Germinal center (tissue), 1 donor: Measurements from ENCODE around the gene TTC28.

Source experiments
- DNase-seq: peaks from one replicate; pipeline ENCODE4 v3.0.0; 2012; ENCODE audit warnings: mixed read lengths, low spot score

The TTC28 gene

DNA sequence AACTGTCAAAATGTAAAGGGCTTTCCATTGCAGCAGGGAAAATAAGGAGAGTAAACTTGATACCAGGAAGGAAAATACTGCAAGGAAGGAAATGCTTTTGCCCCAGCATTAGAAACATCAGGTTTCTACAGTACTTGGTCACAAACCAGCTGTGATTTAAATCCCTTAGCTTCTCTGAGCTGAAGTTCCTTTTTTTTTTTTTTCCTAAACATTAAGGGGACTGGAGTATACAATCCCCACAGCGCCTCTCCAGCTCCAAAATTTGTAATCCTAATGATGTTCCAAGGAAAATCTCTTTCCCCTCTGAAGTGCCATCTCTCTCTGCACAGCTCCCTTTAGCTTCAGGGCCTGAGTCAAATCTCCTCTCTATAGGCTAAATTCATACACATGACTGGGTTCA lies 540.1 kb downstream of the TTC28 start:
- DNase-seq = no peak

DNA sequence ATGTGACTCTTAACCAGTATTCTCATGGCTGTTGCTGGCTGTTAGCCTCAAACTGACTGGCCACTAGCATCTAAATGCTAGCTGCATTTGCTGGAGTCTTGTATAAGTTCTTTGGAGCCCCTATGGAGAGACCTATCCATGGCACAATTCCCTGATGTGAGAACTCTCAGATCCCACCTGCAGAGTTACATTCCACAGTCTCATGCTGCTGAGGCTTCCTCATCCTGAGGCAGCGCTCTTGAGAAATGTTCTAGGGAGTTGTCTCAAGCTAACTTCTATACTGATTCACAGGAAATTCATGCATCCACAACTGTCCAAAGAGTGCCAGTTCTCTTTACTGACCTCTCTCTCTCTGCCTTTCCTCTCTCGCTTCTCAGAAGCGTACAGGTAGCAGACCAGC lies 542.6 kb downstream of the TTC28 start:
- DNase-seq = no peak

DNA sequence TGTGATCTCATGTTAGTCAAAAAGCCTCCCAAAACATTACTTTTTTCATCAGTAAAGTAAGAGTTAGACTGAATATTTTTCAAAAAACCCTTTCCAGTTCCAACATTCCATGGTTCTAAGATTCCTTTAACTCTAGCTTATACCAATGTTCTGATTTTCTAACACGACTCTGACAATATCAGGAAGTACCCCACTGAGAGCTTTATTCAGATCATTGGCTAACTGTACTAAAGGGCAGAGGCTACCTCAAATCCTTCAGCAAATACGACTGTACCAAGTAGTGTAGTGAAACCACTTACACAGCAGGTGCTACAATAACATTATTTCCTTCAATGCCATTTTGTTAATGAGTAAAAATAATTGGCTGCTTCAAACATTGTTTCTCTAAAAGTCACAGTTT lies 547.2 kb downstream of the TTC28 start:
- DNase-seq = no peak

DNA sequence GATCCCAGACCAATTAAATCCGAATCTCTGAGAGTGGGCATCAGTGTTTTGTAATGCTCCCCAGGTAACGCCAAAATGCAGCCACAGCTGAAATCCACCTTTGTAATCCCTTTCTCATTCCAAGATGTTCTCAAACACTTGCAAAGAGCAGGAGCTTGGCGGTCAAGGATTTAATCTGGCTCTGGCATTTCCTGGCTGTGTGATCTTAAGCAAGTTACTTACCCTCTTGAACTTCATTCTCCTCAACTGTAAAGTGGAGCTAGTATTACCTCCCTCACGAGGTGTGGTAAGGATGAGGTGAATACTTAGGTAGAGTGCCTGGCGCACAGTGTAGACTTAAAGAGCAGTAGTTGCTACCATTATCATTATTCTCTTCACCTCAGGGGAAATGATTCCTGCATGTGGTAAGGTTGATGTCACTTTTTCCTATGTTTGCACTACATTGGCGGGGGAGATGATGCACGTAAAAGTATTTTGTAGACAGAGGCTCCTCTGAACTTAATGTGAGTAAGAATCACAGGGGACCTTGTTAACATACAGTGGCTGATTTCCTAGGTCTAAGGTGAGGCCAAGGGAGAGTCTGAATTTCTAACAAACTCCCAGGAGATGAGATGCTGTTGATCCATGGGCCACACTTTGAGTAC lies 550.2 kb downstream of the TTC28 start:
- DNase-seq = no peak

DNA sequence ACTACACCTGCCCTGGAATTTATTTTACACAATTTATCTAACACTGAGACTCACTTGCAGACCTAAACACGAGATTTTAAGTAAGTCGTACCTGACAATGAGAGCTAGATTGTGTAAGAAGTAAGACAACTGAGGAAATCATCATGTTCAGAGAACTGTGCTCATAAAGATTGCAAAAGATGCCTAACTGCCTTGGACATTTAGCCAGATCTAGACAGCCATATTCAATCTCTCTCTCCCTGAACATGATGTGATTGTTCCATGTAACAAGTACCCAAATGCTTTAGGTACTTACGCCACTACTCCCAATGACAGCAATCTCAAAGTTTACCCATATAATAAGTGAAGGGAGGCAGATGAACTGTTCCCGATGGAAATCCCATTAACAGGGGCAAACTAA lies 550.8 kb downstream of the TTC28 start:
- DNase-seq = no peak

DNA sequence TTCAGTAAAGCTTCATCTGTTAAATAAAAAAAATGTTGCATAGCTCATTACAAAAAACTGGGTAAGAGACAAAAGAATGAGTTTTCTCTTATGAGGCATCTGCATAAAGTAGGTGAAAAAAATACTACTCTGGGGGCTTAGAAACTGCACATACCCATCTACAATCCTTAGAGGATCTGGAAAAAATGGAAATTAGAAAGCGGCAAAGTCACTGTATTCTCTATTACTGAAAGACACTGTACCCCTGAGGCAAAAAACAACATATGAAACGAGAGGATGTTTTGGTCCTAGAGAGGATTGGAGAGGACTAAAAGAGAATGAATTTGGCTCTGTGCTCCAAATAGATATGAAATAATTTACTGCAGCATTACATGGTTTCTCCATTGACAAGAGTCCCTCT lies 553.8 kb downstream of the TTC28 start:
- DNase-seq = no peak

DNA sequence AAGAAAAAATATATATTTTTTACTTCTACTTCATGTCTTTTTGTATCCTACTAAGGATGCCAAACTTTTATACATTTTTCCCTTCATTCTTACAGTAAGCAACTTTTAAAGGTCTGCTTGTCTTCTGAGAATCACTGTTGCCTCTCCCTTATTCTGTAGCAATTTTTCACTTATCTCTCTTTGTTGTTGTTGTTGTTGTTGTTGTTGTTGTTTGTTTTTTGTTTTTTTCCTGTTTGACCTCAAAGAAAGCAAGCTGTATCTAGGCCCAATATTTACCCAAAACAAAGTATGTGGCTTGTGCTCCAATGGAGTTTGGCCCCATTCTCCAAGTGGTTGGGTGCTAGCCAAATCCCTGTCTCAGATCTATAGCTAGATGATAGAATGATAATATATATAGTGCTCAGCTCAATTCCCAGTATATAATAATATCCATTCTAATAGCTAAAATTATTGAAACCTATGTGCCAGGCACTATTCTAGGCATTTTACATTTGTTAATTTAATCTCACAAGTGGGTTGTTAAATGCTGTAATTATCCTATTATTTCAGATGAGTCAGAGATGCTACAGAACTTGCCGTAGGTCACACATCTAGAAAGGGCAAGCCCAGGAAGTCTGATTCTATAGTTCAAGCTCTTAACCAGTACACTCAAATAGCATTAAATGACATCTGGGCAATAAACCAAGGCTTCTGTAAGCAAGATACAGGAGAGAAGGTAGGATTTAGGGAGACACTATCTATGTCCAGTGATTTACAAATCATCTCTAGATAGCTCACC lies 555.5 kb downstream of the TTC28 start:
- DNase-seq = no peak

DNA sequence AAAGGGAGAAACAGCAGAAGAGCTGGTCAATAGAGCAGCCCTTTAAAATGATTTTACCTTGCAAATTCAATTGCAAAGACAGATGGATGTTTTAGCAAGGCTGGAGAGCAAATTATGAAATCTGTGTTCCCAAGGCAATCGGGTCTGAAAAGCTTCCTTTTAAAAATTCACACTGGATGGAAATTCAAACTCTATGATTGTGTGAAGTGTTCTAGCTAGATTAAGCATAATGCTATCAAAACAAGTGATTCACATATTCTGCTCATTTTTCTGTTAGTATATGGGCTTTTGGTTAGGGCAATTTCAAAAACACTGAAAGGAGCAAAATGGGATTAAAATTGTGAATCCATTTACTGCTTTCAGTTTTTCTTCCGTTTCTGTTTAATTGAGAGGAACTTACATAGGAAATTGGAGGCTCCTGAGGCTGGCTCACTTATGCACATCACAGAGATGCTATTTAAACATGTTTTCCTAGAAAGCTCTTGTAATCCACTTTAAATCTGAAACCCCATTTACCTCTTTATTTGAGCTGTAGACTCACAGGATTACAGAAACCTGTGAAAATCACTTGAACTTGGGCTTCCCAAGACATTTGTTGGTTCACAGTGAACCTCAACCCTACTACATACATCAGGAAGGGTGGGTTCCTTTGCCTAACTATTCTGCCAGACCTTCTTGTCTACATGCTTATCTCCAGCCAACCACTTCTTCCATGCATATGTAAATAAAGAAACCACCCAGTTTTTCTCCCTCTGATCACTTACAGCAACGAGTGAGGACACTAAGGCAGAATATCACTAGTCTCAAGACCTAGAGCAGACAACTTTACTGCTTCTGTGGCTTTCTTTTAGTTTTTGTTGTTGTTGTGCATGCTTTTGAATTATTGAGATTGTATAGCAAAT lies 558.7 kb downstream of the TTC28 start:
- DNase-seq = no peak

DNA sequence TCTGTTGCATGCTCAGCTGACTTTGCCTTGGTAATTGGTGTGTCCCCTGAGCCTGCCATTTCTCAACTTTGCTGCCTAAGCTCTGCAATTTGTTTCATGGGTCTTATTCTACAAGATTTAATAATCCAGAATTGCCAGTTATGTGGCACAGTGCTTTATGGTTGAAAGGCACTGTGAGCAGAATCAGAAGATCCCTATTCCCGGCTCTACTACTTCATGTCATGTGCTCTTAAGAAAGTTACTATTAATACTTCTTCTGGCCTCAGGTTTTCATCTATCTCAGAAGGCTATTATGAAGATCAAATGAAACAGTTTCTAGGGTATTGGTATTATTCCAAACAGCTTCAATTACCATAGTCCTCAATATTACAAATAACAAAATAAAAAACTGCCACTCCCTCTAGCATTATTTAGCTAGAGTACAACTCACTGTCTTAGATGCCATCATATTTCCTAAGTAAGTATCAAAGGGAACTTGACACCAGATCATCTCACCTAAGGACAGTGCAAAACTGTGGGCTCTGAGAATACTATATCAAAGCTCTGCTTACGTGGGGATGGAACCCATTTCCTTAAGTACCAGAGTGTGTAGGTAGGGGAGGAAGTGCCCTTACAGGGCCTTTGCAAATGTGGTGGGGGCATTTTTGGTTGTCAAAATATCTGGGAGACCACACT lies 560.5 kb downstream of the TTC28 start:
- DNase-seq = no peak

DNA sequence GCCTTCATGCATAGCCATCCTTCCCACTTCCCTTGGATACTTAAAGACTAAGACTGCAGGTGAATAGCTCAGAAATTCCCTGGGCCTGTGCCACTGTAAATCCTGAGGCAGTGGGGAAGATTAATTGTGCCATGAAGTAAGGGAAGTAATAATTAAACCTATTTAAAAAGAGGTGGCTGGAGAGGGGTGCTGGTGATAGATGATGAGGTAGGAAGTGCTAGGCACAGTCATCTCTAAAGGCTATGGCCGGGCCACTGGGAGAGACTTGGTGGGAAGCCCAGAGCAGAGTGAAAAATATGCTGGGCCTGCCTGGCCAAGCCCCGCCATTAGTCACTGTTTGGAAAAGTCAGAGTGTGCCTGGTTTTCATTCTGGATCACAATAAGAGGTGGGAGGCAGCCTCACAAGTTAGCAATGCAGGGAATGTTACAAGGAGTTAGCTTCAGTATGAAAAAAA lies 563.4 kb downstream of the TTC28 start:
- DNase-seq = no peak

DNA sequence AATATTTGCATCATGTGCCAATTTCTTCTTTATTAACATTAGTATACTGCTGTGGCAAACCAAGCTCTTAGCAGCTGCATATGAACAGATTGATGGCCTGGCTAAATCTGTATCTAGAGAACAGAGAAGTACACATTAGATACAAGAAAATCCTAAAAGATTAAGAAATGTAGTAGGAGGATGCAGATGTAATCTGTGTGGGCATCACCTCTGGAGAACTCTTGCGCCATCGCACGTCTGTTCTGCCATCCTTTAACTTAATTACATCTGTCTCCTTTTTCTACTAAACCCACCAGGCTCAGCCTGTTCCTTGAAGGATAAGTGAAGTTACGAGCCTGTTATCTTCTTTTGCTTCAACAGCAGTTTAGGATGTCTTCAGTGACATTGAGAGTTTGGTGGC lies 564.2 kb downstream of the TTC28 start:
- DNase-seq = no peak

DNA sequence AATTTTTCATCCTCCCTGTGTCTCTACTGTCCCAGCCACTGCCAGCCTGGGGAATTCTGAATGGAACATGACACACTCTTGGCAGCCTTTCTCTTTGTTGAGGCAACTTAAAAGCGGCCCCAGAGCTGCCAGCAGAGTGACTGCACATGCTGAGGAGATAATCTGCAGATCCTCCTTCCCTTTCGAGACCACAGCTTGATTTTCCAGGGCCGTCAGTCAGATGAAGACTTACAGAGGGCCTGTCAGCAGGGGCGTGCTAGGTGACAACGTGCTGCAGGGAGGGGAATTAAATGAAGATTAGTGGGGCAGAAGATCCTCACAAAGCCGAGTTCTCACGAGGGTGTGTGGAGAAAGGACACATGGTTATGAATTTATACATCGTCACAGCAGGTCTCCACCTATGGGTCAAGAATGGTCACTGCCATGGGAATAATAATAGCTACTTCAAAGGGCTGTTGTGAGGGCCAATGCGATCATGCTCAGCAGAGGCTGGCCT lies 567.0 kb downstream of the TTC28 start:
- DNase-seq = no peak

DNA sequence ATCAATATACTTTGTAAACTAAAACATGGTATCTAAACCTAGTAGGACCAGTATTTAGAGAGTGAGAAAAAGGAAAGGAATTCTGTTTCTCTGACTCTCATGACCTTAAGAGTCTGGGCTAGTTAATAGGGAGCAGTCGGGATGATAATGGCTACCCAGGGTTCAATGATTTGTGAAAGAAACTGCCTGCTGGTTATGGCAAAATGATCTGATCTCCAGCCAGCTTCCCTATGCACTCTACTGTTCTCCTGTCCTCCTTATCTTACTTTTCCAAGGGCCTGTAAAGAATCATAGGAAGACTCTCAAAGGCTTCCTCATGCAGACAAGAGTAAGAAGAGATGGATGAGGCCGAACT lies 567.5 kb downstream of the TTC28 start:
- DNase-seq = no peak

DNA sequence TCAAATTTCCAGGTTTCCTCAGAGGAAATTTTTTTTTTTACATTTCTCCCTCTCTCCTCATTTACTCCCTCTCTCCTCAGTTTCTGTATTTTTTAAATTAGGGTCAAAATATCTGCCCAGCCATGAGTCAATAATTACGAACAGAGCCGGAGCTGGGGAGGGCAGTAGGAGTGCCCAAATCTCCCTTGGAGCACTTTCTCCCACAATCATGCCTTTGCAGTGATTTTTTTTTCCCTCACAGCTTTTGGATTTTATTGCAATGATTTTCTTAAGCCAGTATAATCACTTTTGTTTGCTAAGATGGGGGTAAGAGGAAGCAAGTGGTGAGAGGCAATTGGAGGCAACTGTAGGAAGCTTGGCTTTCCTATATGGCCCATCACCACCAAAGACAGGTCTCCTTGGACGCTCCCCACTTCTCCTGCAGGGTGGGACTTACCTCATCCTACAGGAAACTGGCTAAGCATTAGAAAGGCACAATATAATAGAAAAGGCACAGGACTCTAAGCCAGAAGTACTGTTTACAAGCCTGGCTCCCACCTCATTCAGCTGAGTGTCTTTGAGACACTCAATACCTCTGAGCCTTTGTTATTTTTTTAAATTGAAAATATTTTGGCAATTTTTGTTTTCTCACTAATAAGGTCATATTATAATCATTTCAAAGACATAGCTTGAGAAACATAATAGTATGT lies 568.0 kb downstream of the TTC28 start:
- DNase-seq = no peak

DNA sequence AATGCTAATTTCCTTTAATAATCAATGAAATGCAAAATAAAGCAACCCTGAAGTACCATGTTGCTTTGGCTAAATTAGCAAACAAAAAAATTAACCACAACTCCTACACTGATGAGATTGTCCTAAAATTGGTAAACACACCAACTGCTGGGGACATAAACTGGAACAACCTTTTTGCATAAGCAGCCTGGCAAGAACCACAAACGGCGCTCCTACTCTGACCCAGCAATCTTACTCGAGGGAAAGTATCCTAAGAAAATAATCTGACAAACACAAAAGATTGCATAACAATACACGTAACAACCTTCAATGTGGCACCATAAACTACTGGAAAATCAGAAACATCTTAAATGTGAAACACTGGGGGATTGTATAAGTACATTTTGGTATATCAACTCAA lies 570.8 kb downstream of the TTC28 start:
- no peak for DNase-seq

DNA sequence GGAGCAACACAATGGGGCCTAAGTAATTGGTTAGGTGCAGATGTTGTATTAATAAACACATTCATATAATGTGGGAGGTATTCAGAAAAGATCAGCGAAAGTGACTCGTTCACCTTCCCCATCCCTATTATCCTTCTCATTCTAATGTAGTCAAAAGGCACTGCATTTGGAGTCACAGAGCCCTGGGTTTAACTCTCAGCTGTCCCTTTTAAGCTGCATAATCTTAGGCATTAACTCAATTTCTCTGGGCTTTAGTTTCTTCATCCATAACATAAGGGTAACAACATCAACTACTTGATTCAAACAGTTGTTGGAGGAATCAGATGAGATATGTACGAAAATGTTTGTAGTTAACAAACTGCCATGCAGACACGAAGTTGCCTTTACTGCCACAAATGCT lies 573.0 kb downstream of the TTC28 start:
- DNase-seq = no peak

DNA sequence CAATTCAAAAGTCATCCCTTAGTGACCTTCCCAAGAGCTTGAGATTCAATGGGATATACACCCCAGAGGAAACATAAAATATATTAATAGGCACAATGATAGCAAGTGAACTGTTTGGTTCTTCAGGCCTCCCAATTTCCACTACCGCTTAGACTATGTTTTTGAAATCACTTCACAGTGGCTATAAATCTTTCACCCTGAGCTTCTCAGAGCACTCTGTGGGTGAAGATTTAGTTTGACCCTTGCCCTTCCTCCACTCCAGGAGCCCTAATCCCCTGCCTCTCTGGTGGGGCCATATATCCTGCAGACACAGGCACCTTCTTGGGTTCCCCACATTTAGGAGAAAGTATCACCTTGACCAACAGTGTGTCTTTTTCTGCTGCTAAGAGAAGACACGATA lies 573.7 kb downstream of the TTC28 start:
- DNase-seq = no peak

DNA sequence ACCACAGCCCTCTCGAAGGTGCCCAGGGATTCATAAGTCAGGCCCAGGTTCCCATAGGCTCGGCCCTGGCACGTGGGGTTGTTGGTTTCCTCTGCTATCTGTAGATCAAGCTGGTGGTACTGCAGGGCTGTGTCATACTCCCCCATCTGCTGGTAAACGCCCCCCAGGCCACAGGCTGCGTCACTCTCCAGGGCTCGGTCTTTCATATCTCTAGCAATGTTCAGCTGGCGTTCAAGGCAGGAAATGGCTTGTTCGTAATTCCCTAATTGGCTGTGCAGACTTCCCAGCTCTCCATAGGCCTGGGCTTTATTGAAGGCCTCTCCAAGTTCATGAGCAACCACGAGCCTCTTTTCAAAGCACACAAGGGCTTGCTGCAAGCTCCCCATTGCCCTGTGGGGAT lies 574.2 kb downstream of the TTC28 start:
- DNase-seq = no peak

DNA sequence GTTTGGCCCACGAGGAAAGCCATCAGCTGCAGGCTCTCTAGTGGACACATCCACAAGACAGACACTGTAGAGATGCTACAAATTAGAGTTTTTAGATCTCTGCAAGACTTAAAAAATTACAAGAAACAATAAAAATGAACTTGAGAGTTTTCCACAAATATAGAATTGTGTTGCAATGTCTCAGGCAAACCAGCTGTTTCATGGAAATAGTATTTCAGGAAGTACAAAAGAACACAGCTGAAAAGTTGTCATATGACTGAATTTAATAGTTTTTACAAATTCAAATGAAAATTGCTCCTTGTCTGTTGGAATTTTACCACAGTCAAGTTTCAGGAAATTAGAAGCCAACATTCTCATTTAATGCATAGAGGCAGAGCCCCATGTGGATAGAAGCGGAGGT lies 576.0 kb downstream of the TTC28 start:
- no peak for DNase-seq

DNA sequence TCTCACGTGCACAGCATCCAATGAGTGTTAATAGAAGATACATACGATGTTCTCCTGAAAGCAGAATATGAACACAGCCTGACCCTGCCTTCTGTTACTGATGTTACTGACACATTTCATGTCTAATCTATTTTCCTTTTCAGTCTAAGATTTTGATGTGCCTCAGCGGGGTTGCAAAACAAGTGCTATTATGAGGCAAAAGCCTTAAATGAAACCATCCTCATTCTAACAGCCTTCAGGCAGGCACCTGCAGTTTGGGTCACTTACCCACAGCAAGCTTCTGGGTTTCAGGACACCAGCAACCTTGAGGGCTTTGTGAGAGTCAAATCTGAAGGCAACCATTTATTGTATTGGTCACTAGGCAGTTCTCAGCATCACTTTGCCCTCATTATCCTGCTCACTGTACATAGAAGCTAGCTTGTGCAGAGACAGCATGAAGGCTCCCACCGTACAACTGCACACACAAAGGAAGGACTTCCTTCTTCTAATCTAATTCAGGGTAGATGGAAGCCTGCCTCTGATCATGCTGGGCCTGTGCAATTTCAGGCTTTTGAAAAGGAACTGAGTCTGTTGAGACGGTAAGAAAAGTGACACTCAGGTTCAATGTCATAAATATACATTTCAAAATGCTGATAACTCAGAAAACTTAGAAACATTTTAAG lies 577.4 kb downstream of the TTC28 start:
- DNase-seq = no peak

DNA sequence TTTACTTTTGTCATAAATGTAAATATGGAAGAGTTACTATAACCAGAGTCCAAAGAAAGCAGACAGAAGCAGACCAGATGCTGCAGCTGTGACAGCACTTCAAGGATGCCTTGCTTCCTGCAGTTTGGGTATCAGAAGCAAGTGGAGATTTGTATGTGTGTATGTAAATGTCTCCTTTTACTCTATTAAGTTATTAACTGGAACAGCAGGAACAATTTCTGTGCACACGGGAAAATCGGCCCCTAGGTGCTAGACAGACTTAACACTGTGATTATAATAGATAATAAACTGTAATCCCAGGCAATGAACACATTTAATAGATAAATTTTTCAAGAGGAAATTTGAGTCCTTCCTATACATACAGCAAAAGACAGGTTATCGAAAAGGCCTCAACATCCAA lies 582.0 kb downstream of the TTC28 start:
- no peak for DNase-seq
